NCI-H524 (cell line): ENCODE measurements around the gene DPP10.
"Not testable (repeated sequence)": the region's sequence is repeated elsewhere in the genome, so short reads cannot be mapped to it uniquely, and the experiment has no call there.

Experiments
- DNase-seq, 2 experiments: peaks; one replicate each; lab custom pipeline; 2025; lab: John Stamatoyannopoulos, UW

DPP10 gene

GRCh38 chr2:114962532-114962931, 520.1 kb downstream of the DPP10 start:
- DNase-seq = no peak

GRCh38 chr2:114968748-114969400, 526.4 kb downstream of the DPP10 start:
- DNase-seq = no peak

- not testable (repeated sequence) for DNase-seq
These were observed 561.9 kb downstream of the DPP10 start for GRCh38 chr2:115004321-115004720.

- no peak for DNase-seq
These were observed 569.3 kb downstream of the DPP10 start for GRCh38 chr2:115011721-115012120.

GRCh38 chr2:115022013-115022412, 579.6 kb downstream of the DPP10 start:
- not testable (repeated sequence) for DNase-seq

- DNase-seq = no peak
These were observed 592.4 kb downstream of the DPP10 start for GRCh38 chr2:115034801-115035200.

GRCh38 chr2:115036818-115037217, 594.4 kb downstream of the DPP10 start:
- DNase-seq = no peak

GRCh38 chr2:115057473-115057872, 615.0 kb downstream of the DPP10 start:
- no peak for DNase-seq

- DNase-seq = no peak
These were observed 627.6 kb downstream of the DPP10 start for GRCh38 chr2:115070002-115070401.

- DNase-seq = no peak
These were observed 629.1 kb downstream of the DPP10 start for GRCh38 chr2:115071534-115071933.

GRCh38 chr2:115075800-115076199, 633.4 kb downstream of the DPP10 start:
- DNase-seq = no peak

GRCh38 chr2:115077626-115078025, 635.2 kb downstream of the DPP10 start:
- DNase-seq = no peak

- peak; percentile 54 to 74 for DNase-seq
These were observed 640.8 kb downstream of the DPP10 start for GRCh38 chr2:115083225-115083624.

- no peak for DNase-seq
These were observed 641.3 kb downstream of the DPP10 start for GRCh38 chr2:115083711-115084110.

GRCh38 chr2:115084446-115084845, 642.0 kb downstream of the DPP10 start:
- peak; percentile 51 to 91 for DNase-seq

GRCh38 chr2:115086051-115086620, 643.7 kb downstream of the DPP10 start:
- not testable (repeated sequence) for DNase-seq

GRCh38 chr2:115094441-115094840, 652.0 kb downstream of the DPP10 start:
- no peak for DNase-seq

- no peak for DNase-seq
These were observed 663.5 kb downstream of the DPP10 start for GRCh38 chr2:115105966-115106365.

GRCh38 chr2:115115135-115115534, 672.7 kb downstream of the DPP10 start:
- no peak for DNase-seq

GRCh38 chr2:115118306-115118705, 675.9 kb downstream of the DPP10 start:
- DNase-seq = no peak

GRCh38 chr2:115119086-115119485, 676.6 kb downstream of the DPP10 start:
- DNase-seq = no peak

- no peak for DNase-seq
These were observed 680.3 kb downstream of the DPP10 start for GRCh38 chr2:115122701-115123100.

- DNase-seq = no peak
These were observed 682.4 kb downstream of the DPP10 start for GRCh38 chr2:115124817-115125216.

- no peak for DNase-seq
These were observed 687.1 kb downstream of the DPP10 start for GRCh38 chr2:115129536-115129935.
